ENCODE results near the gene OR4K17. TPM values are rescaled to one million over a fixed set of nuclear protein-coding genes. Genes with fewer than 3 reads are reported as not detected.

The OR4K17 gene
- total RNA-seq, 1 donor from 2014 or later: not detected

Other genes with a start within 250 kb of the OR4K17 start
- gene OR4K2, start 235.6 kb upstream of the OR4K17 start, total RNA-seq: not detected
- not detected for gene OR4K5, start 190.1 kb upstream of the OR4K17 start, total RNA-seq
- gene OR4K1, start 179.8 kb upstream of the OR4K17 start, total RNA-seq: not detected
- not detected for gene OR4K15, start 135.1 kb upstream of the OR4K17 start, total RNA-seq
- gene OR4Q2, start 108.6 kb upstream of the OR4K17 start, total RNA-seq: not detected
- not detected for gene OR4K14, start 91.4 kb upstream of the OR4K17 start, total RNA-seq
- gene OR4K13, start 74.7 kb upstream of the OR4K17 start, total RNA-seq: not detected
- gene OR4L1, start 50.7 kb upstream of the OR4K17 start, total RNA-seq: not detected
- gene OR4N5, start 28.1 kb downstream of the OR4K17 start, total RNA-seq: not detected
- gene OR11G2, start 80.2 kb downstream of the OR4K17 start, total RNA-seq: not detected
- not detected for gene OR11H6, start 113.0 kb downstream of the OR4K17 start, total RNA-seq
- gene OR11H7, start 118.2 kb downstream of the OR4K17 start, total RNA-seq: not detected
- gene OR11H4, start 128.5 kb downstream of the OR4K17 start, total RNA-seq: not detected
- gene TTC5, start 195.2 kb downstream of the OR4K17 start, total RNA-seq: 19.3 TPM
- 36.9 TPM for gene CCNB1IP1, start 222.5 kb downstream of the OR4K17 start, total RNA-seq
- 17.1 TPM for gene PARP2, start 232.9 kb downstream of the OR4K17 start, total RNA-seq